Measurements from ENCODE around the gene DNMT1. TPM values are rescaled to one million over a fixed set of nuclear protein-coding genes. Genes with fewer than 3 reads are reported as not detected.
"Not testable (repeated sequence)": the region's sequence is repeated elsewhere in the genome, so short reads cannot be mapped to it uniquely, and the experiment has no call there.

Gene DNMT1
- 39.4 and 61.7 TPM in 2 replicates for total RNA-seq

DNA sequence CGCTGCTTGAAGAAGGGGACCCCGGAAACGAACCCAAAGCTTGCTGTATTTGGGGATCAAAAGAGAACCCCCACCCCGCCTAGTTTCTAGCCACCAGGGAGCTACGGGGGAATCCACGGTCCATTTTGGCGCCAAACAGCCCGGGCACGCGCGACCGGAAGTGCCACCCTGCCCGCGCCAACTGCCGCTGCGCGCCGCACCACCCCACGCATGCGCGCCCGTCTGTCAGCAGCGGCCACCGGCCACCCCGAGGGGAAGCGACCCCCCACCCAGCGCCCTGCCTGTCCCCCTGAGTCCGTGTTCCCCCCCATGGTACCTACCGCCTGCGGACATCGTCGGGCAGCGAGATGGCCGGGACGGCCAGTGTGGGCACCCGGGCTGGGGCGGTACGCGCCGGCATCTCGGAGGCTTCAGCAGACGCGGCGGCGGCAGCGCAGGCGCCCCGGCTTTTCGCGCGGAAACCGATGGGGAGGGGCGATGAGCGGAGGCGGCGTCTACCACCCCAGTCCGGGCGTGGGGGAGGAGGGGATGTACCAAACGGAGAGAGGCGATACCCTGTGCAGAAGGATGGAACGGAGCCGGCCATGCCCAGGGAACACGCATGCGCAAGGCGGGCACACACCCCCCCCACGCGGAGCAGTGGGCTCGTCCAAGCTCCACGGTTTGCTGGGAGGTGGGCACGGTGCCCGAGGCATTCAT, at the start of gene DNMT1:
Gene DNMT1 (minus strand): TSS at position 454 of the 699 bp plus-strand sequence. CDS start 54 bp downstream, at position 400.
- DNase-seq (ENCODE audit: low read depth, low spot score) = peak; percentile 84

DNA sequence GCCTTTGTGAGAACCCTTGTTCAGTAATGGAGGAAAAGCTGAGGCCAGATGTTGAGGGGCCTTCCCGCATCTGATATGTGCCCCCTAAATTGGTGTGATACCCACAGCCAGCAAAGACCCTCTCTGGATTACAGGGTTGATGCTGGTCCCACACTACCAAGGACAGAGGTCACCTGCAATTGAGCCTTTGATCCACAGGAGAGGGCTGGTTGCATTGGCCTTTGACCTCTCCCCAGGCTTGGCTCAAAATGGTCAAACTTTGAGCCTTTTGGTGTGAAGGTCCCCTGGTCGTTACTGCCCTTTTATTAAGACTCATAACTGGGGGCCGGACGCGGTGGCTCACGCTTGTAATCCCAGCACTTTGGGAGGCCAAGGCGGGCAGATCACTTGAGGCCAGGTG, 48.9 kb upstream of the DNMT1 start:
- DNase-seq (ENCODE audit: low read depth, low spot score) = no peak

DNA sequence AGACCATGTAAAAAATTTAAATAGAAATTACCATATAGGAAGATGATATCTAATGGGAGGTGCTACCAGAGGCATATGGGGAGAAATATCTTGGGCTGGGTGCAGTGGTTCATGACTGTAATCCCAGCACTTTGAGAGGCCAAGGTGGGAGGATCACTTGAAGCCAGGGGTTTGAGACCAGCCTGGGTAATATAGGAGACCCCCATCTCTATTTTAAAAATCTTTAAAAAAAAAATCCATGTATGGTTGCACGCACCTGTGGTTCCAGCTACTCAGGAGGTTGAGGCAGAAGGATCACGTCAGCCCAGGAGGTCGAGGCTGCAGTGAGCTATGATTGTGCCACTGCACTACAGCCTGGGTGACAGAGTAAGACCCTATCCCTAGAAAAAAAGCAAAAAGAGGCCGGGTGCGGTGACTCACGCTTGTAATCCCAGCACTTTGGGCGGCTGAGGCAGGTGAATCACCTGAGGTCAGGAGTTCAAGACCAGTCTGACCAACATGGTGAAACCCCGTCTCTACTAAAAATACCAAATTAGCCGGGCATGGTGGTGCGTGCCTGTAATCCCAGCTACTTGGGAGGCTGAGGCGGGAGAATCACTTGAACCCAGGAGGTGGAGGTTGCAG, 47.2 kb upstream of the DNMT1 start:
- not testable (repeated sequence) for DNase-seq (ENCODE audit: low read depth, low spot score)

DNA sequence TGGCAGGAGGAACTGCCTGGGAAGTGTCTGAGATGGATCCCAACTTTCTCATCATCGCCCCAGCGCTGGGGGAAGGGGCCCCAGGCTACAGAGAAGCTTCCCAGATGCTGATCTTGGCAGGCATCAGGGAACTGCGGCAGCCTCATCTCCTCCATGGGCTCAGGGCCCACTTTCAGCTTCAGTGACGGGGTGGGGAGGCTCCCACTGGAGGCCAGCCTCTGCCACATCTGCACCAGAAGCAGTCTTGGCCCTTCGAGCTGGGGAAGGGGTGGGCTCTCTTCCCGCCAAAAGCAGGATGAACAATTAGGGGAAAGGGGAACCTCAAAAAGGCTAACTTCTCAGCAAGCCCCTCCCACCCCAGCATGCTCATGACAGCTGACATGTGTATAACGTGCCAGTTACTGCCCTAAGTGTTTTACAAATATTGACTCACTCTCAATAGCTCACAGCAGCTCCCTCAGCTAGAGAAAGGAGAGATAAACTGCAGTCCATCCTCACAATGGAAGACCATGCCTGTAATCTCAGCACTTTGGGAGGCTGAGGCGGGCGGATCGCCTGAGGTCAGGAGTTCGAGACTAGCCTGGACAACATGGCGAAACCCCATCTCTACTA, 43.5 kb upstream of the DNMT1 start:
- DNase-seq (ENCODE audit: low read depth, low spot score) = no peak

DNA sequence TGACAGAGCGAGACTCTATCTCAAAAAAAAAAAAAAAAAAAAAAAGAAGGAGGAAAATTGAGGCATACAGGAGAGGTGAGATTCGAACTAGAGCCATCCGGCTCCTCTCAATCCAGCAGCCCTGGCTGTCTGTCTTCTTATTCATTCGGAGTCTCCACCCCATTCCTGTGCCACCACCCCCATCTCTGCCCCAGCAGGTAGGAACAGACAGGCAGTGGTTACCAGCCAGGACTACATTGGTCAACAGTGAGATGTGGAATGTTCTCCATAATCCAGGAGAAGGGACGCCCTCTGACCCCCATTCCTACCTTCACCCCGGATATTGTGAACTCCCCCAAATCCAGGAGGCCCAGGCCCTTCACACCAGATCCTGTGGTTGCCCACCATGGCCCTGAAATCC, 42.9 kb upstream of the DNMT1 start:
- DNase-seq (ENCODE audit: low read depth, low spot score) = no peak

DNA sequence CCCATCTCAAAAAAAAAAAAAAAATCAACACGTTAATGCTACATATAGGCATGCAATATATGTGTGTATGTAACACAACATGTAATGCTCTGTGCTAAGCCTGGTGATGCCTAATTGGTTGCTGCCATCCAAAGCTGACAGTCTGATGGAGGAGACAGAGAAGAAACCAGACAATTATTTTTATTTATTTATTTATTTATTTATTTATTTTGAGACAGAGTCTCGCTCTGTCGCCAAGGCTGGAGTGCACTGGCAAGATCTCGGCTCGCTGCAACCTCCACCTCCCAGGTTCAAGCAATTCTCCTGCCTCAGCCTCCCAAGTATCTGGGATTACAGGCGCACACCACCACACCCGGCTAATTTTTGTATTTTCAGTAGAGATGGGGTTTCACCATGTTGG, 40.7 kb upstream of the DNMT1 start:
- not testable (repeated sequence) for DNase-seq (ENCODE audit: low read depth, low spot score)

DNA sequence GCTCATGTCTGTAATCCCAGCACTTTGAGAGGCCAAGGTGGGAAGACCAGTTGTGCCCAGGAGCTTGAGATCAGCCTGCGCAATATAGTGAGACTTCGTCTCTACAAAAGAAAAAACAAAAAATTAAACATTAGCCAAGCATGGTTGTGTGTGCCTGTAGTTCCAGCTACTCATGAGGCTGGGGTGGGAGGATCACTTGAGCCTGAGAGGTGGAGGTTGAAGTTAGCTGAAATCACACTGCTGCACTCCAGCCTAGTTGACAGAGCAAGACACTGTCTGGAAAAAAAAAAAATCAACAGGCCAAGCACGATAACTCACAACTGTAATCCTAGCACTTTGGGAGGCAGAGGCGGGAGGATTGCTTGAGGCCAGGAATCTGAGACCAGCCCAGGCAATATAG, 40.2 kb upstream of the DNMT1 start:
- DNase-seq (ENCODE audit: low read depth, low spot score) = no peak

DNA sequence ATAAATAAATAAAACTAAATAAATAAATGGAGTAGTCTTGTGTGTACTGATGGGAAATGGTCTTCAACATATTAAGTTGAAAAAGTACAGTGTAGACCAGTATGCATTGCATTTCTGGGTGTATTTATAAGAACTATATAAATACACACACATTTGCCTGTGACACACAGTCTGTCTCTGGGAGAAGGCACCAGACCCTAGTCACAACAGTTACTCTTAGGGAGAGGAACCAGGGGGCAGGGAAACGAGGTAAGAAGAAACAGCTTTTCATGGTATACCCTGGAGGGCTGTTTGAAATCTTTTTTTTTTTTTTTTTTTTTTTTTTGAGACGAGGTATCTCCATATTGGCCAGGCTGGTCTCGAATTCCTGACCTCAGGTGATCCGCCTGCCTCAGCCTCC, 39.2 kb upstream of the DNMT1 start:
- DNase-seq (ENCODE audit: low read depth, low spot score) = no peak

DNA sequence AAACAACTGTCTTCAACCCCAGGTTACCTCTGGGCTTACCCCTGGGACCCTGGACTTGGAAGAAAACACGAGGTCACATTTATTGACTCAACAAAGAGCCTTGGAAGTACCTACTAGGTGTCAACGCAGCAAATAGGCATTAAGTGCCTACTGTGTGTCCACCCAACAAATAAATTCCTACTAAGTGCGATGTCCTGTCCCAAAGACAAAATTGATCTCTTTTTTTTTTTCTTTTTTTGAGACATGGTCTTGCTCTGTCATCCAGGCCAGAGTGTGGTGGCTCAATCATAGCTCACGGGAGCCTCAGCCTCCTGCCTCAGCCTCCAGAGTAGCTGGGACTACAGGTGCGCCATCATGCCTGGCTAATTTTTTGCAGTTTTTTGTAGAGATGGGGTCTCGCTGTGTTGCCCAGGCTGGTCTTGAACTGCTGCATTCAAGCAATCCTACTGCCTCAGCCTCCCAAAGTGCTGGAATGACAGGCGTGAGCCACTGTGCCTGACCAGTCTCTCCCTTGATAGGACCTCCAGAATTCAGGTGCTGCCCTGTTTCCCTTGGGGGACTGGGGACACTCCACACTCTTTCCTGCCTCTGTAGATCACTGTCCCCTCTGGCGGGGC, 37.0 kb upstream of the DNMT1 start:
- no peak for DNase-seq (ENCODE audit: low read depth, low spot score)

DNA sequence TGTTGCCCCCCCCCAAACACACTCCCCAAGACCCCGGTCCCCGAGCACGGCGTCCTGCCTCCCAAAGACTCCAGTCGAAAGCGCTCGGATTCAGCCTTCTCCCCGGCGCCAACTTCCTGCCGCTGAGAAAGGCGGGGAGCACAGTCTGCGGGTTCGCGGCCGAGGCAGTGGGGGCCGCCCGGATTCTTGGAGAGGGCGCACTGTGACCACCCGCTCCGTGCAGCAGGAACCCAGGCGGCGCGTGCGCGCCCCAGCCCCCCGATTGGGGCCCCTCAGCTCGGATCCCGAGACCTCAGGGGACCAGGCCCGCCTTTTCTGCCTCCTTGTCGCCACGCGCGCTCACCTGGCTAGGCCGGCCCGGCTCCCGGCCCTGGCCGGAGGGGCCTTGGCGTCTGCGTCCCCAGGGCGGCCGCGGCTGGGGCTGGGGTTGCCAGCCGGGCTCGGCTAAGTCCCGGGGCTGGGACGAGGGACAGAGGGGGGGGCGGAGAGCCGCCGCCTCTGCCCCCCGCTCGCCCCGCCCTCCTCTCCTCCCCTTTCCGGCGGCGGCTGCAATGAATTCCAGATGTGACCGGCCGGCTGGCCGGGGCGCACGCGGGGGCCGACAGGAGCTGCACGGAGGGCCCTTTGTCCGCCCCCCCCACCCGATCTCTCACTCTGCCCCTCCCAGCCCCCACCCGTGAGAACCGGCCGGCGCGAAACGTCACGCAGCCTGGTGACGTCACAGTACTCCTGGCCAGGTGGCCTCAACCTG, 36.3 kb upstream of the DNMT1 start, which contains the start of gene S1PR2:
Gene S1PR2 (minus strand): TSS at position 471 of the 751 bp plus-strand sequence. CDS start 6,426 bp downstream, outside the sequence.
- DNase-seq (ENCODE audit: low read depth, low spot score) = no peak

DNA sequence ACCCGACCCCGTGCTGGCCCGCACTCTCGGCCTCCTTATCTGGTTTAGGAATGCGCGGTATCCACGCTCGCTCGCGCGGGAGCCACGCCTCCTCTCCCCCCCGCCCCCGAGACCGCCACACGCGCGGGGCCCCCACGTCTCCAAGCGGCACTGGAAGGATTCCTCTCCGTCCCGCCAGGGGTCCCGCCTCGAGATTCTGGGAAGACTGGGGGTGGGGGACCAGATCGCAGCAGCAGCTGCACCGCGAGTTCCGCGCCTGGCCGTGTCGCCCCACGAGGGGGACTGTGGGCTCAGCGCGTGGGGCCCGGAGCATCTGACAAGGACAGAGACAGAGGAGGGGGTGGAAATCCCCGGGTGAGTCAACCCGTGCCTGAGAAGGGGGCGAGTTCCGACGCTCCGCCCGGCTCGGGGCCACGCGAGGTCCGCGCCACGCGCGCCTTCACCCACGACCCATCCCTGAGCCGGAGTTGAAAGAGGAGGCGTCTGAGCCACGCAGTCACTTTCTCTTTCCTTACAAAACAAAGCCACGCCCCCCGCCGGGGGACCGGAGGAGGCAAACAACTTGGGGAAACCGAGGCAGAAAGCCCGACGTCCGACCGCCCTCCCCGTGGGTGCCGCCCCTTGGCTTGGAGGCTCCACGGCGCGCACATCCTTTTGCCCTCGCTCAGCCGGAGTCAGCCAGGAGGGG, 35.6 kb upstream of the DNMT1 start:
- DNase-seq (ENCODE audit: low read depth, low spot score) = no peak

DNA sequence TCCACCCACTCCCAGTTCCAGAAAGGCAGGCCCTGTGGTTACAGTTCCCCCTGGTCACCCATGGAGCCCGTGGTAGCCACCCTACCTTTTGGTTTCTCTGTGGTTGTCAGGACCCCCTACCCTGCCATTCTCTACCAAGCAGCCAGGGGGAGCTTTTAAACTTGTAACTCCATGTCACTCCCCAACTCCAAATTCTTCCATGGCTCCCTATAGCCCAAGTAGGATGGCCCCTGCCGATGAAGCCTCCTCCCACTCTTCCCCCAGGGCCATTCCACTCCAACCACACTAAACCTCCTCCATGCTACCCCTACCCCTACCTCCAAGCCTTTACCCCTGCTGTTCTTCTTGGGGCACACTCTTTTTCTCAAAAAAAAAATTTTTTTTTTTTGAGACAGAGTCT, 34.2 kb upstream of the DNMT1 start:
- no peak for DNase-seq (ENCODE audit: low read depth, low spot score)

DNA sequence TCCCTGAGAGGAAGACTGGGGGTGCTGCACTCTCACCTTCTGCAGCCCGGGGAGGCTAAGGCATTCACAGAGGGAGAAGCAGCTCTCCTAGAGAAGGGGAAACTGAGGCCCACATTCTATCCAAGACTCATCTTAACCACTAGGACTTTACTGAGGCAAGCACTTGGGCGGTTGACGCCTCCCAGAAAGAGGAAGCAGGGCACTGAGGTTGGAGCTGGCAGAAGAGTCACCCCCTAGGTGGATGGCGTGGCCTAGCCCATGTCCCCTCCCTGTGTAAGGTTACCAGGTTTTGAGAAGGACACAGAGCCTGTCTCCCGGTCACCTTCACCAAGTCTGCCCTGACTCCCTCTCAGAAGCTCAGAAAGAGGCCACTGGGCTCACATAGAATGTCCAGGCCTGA, 33.6 kb upstream of the DNMT1 start:
- DNase-seq (ENCODE audit: low read depth, low spot score) = no peak

DNA sequence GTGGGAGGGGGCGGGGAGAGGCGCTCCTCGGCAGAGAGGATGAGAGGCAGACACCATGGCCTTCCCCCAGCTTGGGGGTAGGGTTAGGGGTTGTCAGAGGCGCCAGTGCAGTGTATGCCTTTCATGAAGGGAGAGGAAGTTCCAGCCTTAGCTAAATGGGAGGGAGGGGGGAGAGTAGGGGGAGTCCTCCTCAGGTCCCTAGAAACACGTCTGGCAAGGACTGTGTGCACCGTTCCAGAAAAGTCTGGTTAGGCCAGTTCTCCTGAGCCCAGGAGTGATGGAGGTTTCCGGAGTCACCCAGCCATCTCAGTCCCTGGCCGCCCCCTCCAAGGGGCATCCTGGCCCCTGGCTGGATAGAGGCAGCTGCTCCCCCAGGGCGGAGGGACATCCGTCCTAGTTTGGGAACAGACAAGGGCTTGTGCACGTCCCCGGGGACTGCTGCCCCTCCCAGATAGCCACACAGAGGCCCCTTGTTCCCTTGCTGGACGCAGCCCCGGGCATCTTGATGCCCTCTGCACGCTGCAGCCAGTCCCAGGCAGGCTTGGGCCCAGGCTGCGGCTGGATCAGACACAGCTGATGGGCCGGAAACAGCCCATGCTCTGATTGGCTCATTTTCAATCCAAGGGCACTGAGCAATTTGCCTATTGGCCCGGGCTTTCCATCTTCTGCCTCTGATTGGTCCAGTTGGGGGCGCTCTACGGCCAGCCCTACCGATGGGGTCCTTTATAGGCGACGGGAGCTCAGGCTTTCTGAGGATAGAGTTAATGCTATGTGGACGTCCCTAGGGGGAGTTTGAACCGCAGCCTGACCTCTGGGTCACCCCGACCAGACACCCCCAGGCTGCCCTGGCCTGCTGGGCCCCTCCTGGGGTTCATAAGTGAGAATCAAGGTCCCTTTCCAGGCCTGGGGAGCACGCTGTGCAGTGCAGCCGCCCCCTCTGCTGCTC, 32.5 kb upstream of the DNMT1 start:
- no peak for DNase-seq (ENCODE audit: low read depth, low spot score)

DNA sequence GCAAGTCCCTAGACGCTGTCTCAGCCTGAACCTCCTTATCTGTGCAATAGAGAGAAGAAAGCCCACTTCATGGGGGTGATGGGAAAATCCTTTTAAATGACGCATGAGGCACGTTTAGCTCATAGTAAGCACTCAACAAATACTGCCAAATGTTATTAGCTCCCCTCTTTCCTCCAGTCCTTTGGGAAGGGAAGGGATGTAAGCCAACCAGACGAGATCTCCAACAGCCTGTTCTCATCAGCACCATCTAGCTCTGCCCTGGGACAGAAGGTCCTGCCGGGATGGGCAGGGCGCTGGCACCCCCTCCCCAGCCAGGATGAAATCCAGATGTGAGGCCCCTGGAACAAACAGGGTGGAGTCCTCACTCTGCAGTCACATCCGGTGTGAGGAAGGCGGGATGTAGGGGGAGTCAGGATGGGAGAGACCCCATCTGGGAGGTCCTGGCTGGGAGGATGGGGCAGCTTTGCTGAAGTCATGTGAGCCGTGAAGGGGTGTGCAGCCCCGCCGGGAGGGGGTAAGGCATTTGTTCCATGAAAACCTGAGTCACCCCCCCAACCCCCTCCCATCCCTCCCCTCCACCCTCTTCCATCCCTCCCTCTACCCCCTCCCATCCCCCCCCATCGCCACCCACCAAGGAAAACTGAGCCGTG, 31.7 kb upstream of the DNMT1 start:
- no peak for DNase-seq (ENCODE audit: low read depth, low spot score)

DNA sequence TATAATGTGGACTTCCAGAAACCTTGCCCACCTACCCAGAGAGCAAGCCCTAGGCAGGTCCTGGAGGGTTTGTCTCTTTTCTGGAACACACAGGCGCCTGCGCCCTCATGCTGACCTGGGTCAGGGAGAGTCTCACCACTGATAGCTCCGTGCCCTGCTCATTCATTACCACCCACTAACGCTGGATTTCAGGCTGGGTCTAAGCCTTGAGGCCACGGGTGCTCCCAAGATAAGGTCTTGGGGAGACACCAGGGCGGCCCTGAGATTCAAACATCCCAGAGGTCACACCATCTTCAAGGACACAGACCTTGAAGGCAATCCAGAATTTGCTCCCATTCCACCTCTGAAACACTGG, 31.2 kb upstream of the DNMT1 start:
- DNase-seq (ENCODE audit: low read depth, low spot score) = no peak

DNA sequence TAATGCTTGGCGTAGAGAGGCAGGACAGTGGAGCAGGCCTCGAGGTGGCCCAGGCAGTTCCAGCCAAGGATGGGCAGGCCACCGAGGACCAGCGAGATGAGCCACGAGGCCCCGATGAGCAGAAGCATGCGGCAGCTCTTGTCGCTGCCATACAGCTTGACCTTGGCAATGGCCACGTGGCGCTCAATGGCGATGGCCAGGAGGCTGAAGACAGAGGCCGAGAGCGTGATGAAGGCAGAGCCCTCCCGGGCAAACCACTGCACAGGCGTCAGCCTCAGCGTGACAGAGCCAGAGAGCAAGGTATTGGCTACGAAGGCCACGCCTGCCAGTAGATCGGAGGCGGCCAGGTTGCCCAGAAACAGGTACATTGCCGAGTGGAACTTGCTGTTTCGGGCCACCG, 29.6 kb upstream of the DNMT1 start:
- no peak for DNase-seq (ENCODE audit: low read depth, low spot score)

DNA sequence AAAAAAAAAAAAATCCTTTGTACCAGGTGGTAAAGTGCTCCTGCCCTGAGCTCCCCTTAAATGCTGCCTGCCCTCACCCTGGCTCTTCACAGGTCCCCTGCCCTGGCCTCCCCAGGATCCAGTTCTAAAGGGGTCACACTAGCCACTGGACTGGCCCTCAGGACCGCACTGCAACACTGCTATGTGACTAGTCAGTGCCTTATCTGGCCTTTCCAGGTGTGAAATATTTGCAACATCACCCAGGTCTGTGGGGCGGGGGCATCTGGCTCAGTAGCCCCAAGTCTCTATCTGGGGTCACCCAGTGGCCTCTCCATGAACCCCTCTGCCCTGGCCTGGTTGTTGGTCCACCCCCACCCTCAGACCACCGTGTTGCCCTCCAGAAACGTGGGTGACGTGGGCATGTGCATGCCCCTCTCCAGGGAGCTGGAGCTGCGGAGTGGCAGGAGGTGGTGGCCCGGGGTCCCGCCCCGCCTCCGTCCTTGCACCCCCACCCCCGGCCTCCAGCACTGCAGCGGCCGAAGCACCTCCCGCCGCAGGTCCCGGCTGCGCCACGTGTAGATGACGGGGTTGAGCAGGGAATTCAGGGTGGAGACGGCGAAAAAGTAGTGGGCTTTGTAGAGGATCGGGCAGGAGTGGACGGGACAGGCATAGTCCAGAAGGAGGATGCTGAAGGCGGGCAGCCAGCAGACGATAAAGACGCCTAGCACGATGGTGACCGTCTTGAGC, 28.9 kb upstream of the DNMT1 start:
- no peak for DNase-seq (ENCODE audit: low read depth, low spot score)
